Glomerular endothelial cell (primary cell): Measurements from ENCODE around the gene ZNF175. TPM values are rescaled to one million over a fixed set of nuclear protein-coding genes. Genes with fewer than 3 reads are reported as not detected.

Experiments
- DNase-seq: peaks from one replicate; pipeline ENCODE4 v3.0.0-alpha.2; 2011; ENCODE audit warnings: low read depth, low spot score; ENCODE audit errors: extremely low read depth
- total RNA-seq: library from RNA; depleted of rRNA; stranded (reverse); fragments of >200 nt; gene quantifications from 2 replicates; pipeline ENCODE4 v1.2.3, GENCODE V29; 2015

The ZNF175 gene
- 8.5 and 11.2 TPM in 2 replicates for total RNA-seq

DNA sequence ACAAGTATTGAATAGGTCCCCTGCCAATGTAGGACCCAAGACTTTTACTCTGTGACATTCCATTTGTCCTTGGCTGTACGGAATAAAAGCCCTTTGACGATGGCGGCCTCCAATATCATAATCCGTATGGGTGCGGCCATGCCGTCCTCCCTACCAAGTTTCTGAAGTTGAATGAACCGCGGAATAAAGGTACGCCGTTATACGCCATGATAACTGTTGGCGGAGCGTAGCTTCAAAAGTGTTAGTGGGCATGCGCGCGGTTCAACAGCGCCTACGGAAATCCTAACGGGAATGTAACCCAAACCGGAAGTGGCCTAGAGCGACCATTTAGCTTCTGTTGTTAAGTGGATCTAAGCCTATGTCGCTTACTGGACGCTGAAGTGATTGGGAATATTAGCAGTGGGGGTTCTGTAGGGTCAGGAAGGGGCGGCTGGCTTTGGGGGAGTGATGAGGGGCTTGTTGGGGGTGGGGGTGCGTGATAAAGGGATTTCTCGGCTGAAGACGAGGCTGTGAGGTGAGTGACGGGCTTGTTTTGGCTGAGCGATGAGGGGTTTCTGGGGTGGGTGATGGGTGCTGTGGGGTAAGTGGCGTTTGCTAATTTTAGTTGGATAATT is at the start of gene ZNF175:
Gene ZNF175, plus strand, starts transcription at position 322 of the 614 bp plus-strand sequence. CDS start 2,047 bp downstream, outside the sequence.
- peak; percentile 94 for DNase-seq

- no peak for DNase-seq
These were observed 49.7 kb upstream of the ZNF175 start for GRCh38 chr19:51521357-51521756.

GRCh38 chr19:51521781-51522180 is 49.3 kb upstream of the ZNF175 start:
- no peak for DNase-seq

DNA sequence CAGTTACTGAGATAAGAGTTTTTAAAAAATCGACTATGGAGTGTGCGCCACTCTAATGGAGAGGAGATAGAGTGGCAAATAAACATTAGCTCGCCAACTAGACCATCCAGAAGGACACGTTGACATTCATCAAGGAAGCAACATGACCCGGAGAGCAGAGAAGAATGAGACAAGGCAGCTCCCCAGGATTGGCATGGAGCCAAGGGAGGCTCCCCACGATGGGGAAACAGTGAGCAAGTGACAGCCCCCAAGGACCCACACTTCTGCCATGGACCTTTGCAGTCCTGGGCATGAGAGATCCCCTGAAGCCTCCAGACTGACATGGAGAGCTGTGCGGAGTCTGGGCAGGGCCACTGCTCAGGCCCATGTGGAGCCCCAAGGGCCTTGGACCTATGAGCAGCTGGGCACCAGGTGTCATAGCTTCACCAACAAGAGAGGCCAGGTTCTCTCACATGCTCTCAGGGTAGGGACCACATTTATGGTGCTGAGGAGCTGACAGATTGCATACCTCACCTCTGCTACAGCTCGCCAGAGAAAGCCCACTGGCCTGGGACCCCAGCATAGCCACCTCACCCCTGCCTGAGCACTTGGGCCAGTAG is 46.3 kb upstream of the ZNF175 start:
- DNase-seq: no peak

DNA sequence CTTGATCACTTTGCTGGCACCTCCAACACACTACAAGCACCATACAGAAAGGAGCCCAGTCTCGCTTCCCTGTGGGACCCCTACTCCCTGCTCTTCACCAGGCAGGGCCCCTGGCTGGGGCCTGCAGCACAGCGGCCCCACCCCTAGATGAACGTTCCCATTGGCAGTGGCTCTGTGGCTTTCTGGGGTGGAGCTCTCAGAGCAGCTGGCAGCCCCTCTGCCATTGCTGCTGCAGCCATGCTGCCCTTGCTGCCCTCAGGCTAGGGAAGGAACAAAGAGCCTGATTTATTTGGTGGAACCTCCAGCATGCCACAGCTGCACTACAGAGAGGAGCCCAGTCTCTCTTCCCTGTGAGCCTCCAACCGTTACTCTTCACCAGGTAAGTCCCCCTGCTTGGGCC is 45.4 kb upstream of the ZNF175 start:
- DNase-seq: no peak

DNA sequence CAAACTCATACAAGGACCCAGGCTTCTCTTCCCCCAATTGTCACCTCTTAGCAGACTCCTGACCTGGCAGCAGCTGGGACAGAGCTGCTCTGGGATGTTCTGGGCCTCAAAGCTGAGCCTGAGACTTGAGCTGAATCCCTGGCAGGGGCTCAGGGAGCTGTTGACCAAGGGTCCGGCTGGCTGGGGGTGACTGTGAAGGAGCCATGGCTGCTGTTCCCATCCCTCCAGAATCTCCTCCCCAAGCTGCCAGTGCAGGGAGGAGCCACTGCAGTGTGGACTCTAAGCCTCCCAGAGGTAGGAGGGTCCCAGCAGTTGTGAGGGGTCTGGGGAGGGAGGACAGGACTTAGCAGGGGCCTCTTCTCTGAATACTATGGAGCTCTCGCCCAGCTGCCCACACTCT is 41.8 kb upstream of the ZNF175 start:
- no peak for DNase-seq

DNA sequence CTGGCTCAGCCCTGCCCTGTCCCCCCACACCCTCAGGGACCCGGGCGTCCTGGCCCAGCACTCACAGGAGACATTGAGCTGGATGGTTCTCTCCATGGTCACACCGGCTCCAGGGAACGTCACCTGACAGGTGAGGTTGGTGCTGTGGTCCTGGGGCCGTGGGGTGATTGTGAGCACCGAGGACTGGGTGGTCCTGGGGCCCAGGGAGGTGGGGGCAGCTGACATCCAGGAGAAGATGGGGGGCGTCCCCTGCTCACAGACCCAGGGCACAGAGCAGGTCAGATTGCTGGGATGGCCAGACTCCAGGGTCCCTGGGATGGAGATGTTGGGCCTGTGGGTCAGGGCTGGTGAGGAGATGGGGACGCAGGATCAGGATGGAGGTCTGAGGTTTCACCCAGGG is 40.5 kb upstream of the ZNF175 start:
- DNase-seq: no peak

DNA sequence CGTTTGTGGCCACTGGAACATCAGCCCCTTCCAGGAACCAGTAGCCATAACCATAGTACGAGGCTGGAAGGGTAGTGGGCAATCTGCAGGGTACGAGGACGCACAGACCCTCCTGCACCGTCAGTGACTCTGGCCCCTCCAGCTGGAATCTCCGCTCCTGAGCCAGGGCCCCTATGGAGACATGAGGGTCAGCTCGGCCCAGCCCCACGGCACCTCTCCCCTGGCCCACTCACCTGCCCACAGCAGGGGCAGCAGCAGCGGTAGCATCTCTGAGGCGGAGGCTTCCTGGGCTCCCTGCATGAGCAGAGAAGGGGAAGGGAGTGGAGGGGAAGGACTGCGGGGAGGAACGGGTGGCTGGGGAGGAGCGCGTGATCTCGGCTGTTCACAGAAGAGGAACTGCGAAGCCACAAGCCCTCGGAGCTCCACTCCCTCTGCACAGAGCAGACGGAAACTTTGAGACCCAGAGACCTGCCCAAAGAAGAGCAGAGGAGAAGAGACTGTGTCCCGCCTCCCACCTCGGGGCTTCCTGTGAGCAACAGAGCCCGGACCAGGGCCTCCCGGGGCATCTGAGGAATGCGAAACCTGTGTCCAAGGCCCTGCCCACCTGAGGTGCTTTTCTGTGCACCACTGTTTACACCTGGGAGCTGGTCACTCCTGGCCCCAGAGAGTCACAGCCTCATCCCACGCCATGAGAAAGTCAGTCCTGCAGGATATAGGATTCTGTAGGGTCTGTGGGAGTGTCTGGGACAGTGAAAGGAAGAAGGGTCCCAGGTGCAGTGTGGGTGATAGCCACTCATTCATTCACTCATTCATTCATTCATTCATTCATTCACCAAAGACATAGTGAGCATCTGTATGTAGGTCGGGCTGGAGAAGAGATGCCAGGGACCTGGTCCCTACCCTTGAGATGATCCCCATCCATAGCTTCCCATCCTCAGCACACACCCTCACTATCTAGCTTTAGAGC is 39.5 kb upstream of the ZNF175 start, which contains the start of gene SIGLEC6:
Gene SIGLEC6, minus strand, starts transcription at position 322 of the 967 bp plus-strand sequence. Its CDS starts 22 bp downstream, at position 300.
- no peak for DNase-seq

GRCh38 chr19:51535535-51535934 is 35.5 kb upstream of the ZNF175 start:
- DNase-seq: no peak

GRCh38 chr19:51539821-51540366 is 31.2 kb upstream of the ZNF175 start:
- no peak for DNase-seq

DNA sequence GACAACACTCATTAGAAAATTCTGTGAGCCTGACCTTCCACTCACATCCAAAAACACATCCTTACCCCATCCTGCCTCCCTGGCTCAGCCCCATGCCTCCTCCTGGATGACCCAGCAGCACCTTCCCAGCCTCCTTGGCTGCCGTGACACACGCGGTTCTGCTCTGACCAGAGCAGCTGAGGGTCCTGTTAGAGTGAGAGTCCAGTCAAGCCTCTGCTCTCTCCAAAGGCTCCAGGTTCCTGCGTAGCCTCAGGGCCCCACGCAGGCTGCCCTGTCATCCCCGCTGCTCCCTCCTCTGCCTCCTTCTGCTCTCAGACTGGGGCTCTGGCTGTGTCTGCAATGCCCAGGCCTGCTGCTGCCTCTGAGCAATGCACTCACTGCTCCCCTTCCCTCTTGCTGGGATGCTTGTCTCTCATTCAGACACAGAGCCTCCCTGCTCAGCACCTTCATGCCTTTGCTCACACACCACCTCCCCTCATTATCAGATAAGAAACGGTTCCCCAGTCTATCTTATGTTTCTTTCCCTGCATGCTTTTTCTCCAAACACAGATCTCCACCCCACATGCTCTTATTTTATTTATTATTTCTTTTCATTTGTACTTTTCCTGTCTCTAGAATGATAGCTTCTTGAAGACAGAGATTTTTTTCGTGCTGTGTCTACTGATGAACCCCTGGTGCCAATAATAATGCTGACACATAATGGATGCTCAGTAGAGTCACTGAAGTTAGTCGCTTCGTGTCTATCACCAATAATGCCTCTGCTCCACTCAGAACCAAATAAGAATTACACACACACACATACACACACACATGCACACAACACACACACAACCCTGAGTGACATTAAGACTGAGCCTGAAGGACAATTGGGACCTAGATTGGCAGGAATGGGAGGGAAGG is 29.4 kb upstream of the ZNF175 start:
- no peak for DNase-seq

DNA sequence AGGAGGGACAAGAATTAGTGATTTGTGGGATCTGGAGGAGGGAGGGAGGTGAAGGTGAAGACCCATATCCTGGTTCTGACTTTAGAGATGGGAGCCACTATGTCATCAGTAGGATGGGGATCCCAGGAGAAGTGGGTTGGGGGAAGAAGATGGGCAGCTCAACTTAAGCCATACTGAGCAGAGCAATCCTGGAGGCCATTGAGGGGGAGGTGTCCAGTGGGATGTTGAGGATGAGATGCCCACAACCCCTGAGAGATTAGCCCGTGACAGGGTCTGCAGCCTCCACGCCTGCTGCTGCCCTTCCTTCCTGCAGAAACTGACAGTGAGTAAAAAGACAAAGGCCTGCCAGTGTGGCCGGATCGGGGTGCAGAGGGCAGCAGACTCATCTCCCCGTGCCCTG is 28.4 kb upstream of the ZNF175 start:
- DNase-seq: no peak

GRCh38 chr19:51544038-51544437 is 27.0 kb upstream of the ZNF175 start:
- no peak for DNase-seq

DNA sequence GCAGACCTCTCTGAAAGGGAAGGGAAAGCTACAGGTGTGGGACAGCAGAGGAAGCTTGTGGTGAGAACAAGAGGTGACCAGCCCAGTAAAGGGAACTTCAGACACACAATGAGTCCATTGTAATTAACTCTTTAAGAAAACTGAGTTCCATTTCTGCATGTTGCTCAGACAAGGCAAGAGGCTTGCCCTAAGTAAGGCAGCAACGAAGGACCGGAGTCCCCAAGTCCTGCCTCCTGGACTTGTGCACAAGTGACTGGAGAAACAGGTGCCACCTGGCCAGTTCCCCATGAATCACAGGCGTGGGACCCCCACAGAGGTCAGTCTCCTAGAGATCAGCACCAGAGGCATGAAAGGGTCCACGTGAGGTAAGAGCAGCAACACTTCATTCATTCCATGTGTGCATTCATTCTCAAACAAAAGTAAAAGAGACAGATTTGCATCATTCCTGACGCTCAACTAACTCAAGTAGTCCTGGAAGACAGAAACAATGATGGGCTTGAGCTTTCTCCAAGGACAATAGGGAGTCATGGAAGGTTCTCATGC is 24.9 kb upstream of the ZNF175 start:
- DNase-seq: no peak

GRCh38 chr19:51546650-51547396 is 24.3 kb upstream of the ZNF175 start:
- DNase-seq: peak; percentile 95

DNA sequence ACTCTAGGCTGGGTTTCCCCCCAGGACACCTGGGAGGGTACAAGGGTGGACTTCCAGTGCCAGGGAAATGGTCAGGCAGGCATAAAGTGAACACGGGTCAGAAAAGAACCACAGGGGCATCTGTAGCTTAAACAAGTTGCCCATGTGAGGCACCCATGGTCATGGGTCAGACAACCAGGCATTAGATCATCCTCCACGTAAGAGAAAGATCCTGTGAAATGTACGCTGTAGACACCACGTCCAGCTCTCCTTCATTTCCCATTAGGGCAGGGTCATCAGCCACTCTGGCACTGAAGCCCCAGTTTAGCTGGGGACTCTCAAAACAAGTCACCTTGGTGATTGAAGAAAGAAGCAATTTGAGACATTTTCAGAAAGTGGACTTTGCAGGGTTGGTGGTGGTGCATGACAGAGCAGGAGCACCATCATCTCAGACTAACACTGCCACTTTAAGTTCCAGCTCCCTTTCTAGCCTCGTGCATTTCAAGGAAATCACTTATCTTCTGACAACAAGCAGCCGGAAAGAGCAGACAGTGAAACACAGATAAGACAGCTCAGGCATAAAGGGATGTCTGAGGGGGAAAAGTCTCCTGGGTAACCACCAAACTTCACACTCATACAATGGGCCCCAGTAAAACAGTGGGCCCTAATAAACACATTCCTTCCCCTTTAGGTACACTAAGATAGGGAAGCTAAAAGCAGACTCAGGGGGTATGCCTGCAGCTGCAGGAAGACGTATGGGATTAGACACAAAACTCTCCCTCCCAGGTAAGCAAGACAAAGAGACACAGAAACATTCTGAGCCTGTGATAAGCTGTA is 23.5 kb upstream of the ZNF175 start:
- no peak for DNase-seq

DNA sequence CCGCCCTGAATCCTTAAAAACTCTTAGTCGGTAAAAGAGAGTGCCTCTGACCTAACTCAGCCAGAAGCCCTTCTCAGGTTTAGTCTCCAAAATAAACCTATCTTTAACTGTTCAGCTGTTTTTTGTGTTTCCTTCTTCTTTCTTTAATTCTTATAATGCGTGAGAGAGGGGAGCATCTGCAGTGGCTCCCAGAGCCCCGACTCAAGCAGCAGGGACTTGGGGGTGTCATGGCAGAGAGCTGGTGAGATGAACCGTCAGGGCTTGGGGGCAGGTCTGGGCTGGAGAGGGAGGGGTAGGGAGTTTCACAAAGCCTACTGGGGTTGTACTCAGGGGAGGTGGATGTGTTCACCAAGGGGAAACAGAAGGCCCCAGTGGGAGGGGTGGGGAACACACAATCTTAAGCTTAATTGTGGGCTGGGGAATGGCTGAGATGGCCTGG is 22.9 kb upstream of the ZNF175 start:
- no peak for DNase-seq

DNA sequence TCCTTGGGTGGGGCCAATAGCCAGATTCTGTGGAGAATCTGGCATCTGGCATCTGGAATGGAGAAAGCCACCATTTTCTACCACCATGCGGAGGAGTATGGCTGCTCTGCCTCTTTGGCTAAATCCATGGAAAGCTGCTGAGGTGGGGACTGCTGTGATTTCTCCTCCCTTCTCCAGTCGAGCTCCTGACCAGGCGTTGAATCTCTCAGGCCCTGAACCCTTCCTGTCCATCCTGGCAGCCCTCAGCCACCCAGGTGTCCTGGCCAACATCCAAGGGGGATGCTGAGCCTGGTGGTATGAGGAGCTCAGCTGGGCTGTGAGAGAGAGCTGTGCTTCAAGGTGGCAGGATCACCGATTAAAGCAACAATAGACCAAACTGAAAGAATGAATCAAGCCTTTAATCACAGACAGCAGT is 22.2 kb upstream of the ZNF175 start:
- no peak for DNase-seq
